B cell (primary cell): ENCODE measurements around the gene GAR1. TPM values are rescaled to one million over a fixed set of nuclear protein-coding genes. Genes with fewer than 3 reads are reported as not detected.

Experiments used
- ATAC-seq: fragments of 200-7000 bp; cut with Tn5 transposase; one replicate; pipeline ENCODE4 v1.10.0; 2021; ENCODE audit warnings: low read depth, mild to moderate bottlenecking, moderate number of reproducible peaks, moderate library complexity
- CTCF ChIA-PET: fragments of 350-600 bp; sonication (Branson Sonifier 250); formaldehyde crosslinking; loops from one replicate; lab custom pipeline; 2021; ENCODE audit warnings: antibody characterized with exemption, inconsistent platforms; lab: Charles Lee
- POLR2A ChIA-PET: fragments of 350-600 bp; sonication (Branson Sonifier 250); formaldehyde crosslinking; loops from one replicate; lab custom pipeline; 2021; ENCODE audit warnings: antibody characterized with exemption; lab: Charles Lee
- DNase-seq: peaks from one replicate; pipeline ENCODE4 v3.0.0; 2013
- H2AFZ ChIP-seq: 2 replicates; pipeline ENCODE4 v1.6.1; 2012; ENCODE audit warnings: mild to moderate bottlenecking, low read depth, low read length; ENCODE audit not compliant: insufficient read depth, poor library complexity, severe bottlenecking
- H3K27ac ChIP-seq, 2 donors: 1 replicate in 1 of 2; 2 replicates in 1 of 2; pipeline ENCODE4 v1.5.1; 2012 to 2013; ENCODE audit warnings: low read length in 2 of 2, mild to moderate bottlenecking in 2 of 2, moderate library complexity in 1 of 2
- H3K27me3 ChIP-seq, 4 experiments: fragments of 200-600 bp in 1 of 4; sonication (generic) in 1 of 4; replicated peaks in 1 of 4; 1 replicate in 2 of 4; 2 replicates in 2 of 4; pipeline versions ENCODE4 v1.6.1 to v1.7.0; 2013 to 2016; ENCODE audit warnings: low read length in 3 of 4, mild to moderate bottlenecking in 2 of 4, mixed read lengths in 1 of 4, moderate library complexity in 1 of 4; ENCODE audit not compliant: insufficient read depth in 4 of 4, control insufficient read depth in 3 of 4; ENCODE audit errors: control extremely low read depth in 1 of 4
- H3K36me3 ChIP-seq, 2 experiments: replicated peaks in 1 of 2; 1 replicate in 1 of 2; 2 replicates in 1 of 2; pipeline versions ENCODE4 v1.6.1 to v1.7.1; 2013; ENCODE audit warnings: low read length in 1 of 2; ENCODE audit not compliant: insufficient read depth in 2 of 2, control insufficient read depth in 1 of 2; ENCODE audit errors: control extremely low read depth in 1 of 2, extremely low read depth in 1 of 2
- H3K4me1 ChIP-seq, 2 donors: fragments of 200-600 bp in 1 of 2; sonication (generic) in 1 of 2; 1 replicate in 1 of 2; 2 replicates in 1 of 2; pipeline versions ENCODE4 v1.5.1 to v1.6.1; 2013 to 2017; ENCODE audit warnings: low read length in 2 of 2; ENCODE audit not compliant: control insufficient read depth in 2 of 2, insufficient read depth in 2 of 2
- H3K4me2 ChIP-seq: replicated peaks from 2 replicates; pipeline ENCODE3; 2012; ENCODE audit warnings: mild to moderate bottlenecking, low read depth, low read length; ENCODE audit not compliant: poor library complexity, severe bottlenecking
- H3K4me3 ChIP-seq, 5 experiments: fragments of 200-600 bp in 1 of 5; sonication (generic) in 1 of 5; 1 replicate in 3 of 5; 2 replicates in 2 of 5; pipeline versions ENCODE4 v1.5.1 to v1.7.0; 2011 to 2016; ENCODE audit warnings: low read length in 4 of 5, mild to moderate bottlenecking in 4 of 5, low read depth in 2 of 5, control low read depth in 1 of 5, moderate library complexity in 1 of 5; ENCODE audit not compliant: insufficient read depth in 1 of 5; ENCODE audit errors: control extremely low read depth in 1 of 5, extremely low read depth in 1 of 5
- H3K79me2 ChIP-seq: fragments of 200-600 bp; sonication (generic); one replicate; pipeline ENCODE4 v1.6.0; 2016; ENCODE audit warnings: low read length; ENCODE audit not compliant: control insufficient read depth, insufficient read depth
- H3K9ac ChIP-seq: fragments of 200-600 bp; sonication (generic); 2 replicates; pipeline ENCODE4 v1.6.1; 2017; ENCODE audit warnings: mild to moderate bottlenecking, low read length, moderate library complexity
- H3K9me3 ChIP-seq, 3 donors: one replicate each; pipeline versions ENCODE4 v1.6.1 to v1.7.1; 2013; ENCODE audit warnings: low read length in 2 of 3; ENCODE audit not compliant: control insufficient read depth in 2 of 3, insufficient read depth in 1 of 3; ENCODE audit errors: control extremely low read depth in 1 of 3
- H4K20me1 ChIP-seq: 2 replicates; pipeline ENCODE4 v1.6.0; 2012; ENCODE audit warnings: mild to moderate bottlenecking, low read length; ENCODE audit not compliant: insufficient read depth, control insufficient read depth, poor library complexity, severe bottlenecking
- H3K27ac Mint-ChIP-seq: one replicate; pipeline ENCODE4 v1.8.0; 2021; ENCODE audit warnings: mixed read lengths
- H3K27me3 Mint-ChIP-seq: one replicate; pipeline ENCODE4 v1.8.0; 2021; ENCODE audit warnings: mixed read lengths
- H3K4me1 Mint-ChIP-seq: one replicate; pipeline ENCODE4 v1.8.0; 2021; ENCODE audit warnings: mixed read lengths
- H3K4me3 Mint-ChIP-seq: one replicate; pipeline ENCODE4 v1.8.0; 2021; ENCODE audit warnings: mixed read lengths
- H3K9me3 Mint-ChIP-seq: one replicate; pipeline ENCODE4 v1.8.0; 2022; ENCODE audit warnings: mixed read lengths; ENCODE audit not compliant: insufficient read depth
- EZH2 ChIP-seq: IDR thresholded peaks from 2 replicates; pipeline ENCODE4 v1.6.1; 2012; ENCODE audit warnings: borderline replicate concordance, low read depth, mild to moderate bottlenecking, moderate library complexity, low read length; ENCODE audit not compliant: insufficient read depth, poor library complexity, severe bottlenecking
- WGBS: methylation state at CpG from one replicate; pipeline ENCODE4 v1.1.5; 2013; ENCODE audit warnings: missing lambda C conversion rate; ENCODE audit not compliant: insufficient coverage; 5-methylcytosine and 5-hydroxymethylcytosine counted together
- intact Hi-C: fragments of 100-400 bp; cut with micrococcal nuclease; formaldehyde crosslinking; loops from one replicate; pipeline ENCODE4 v1.10.0; 2022
- polyA plus RNA-seq: library from polyadenylated mRNA; depleted of rRNA; stranded (reverse); fragments of >200 nt; gene quantifications from 2 replicates; pipeline ENCODE4 v1.2.3, GENCODE V29; 2012
- total RNA-seq, 2 donors: library from RNA; stranded (reverse); fragments of 120-200 nt in 1 of 2; gene quantifications; 1 replicate in 1 of 2; 2 replicates in 1 of 2; pipeline versions ENCODE4 v1.2.3 to v1.2.4, GENCODE V29; 2013 to 2022

The GAR1 gene
- total and polyA plus RNA-seq, 2 donors (not counting 1 experiment from before 2014, with no cell fraction given), result 4.5 to 10.0 TPM

DNA sequence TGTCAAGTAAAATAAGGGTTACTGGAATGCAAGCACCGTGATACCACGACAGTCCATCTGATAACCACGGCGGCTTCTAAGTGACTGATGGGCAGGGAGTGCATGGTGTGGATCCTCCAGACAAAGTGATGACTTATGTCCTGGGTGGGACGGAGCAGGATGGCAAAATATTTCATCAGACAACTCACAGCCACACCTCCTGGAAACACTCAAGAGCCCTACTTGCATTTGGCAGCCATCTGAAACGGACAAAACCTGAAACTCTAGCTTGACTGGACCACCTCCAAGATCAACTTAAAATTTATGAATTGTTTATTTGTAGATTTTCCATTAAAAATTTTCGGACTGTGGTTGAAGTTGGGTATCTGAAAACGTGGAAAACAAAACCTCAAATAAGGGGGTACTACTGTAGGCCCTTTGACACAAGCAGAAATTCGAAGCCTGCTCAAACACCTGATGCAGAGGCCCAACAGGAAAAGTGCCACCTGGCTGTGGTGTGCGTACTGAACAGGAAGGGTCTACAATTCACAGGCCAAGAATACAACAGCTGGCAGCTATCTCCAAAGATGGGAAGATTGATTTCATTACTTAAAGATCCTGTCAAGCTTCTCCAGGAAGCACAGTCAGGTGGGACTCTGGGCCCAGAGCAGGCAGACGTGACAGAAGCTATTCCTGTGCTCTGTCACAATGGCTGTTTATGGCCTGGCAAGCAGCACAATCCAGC is 58.4 kb downstream of the GAR1 start:
- Histone ChIP-seq H3K79me2 (no peaks in the 10 kb centered on the region), H3K36me3 (no peaks in the 10 kb centered on the region), H3K27me3 (no peaks in the 10 kb centered on the region), H3K4me2 (no peak overlapping the region), H3K4me3 (no peak overlapping the region), H3K9me3 (peaks cover 0 to under 1% (median 0%) of the 10 kb centered on the region in 3 donors), H3K27ac (no peak overlapping the region), H3K4me1 (no peaks in the 10 kb centered on the region), H2AFZ (no peak overlapping the region), H3K9ac (no peak overlapping the region), H4K20me1 (no peaks in the 10 kb centered on the region)
- no peak for ATAC-seq
- DNase-seq, result no peak
- ChIA-PET CTCF (interaction anchor here (0.6 kb wide), 1 partner anchor 93 kb away, joined by 3 read pairs; no protein-coding TSS in a partner anchor), POLR2A (no interaction called here)
- WGBS, result 77% methylated on average over 9 of the region's 11 CpGs
- Mint-ChIP-seq H3K4me3 (no peak overlapping the region), H3K4me1 (no peaks in the 10 kb centered on the region), H3K9me3 (no peaks in the 10 kb centered on the region), H3K27me3 (peaks cover 5% of the 10 kb centered on the region), H3K27ac (no peak overlapping the region)
- no peak for TF ChIP-seq EZH2
- intact Hi-C loops, result no loop called here

Other genes starting within 250 kb of the GAR1 start
- gene CASP6, start 112.3 kb upstream of the GAR1 start, total RNA-seq, result 7.7 and 8.3 TPM in 2 replicates
- 4.2 and 11.6 TPM in 2 replicates for gene CASP6, start 112.3 kb upstream of the GAR1 start, polyA plus RNA-seq
- gene PLA2G12A, start 85.7 kb upstream of the GAR1 start, total RNA-seq, result 7.9 and 8.5 TPM in 2 replicates
- 4.9 and 5.6 TPM in 2 replicates for gene PLA2G12A, start 85.7 kb upstream of the GAR1 start, polyA plus RNA-seq
- not detected in 2 replicates for gene CFI, start 13.8 kb upstream of the GAR1 start, total RNA-seq
- gene CFI, start 13.8 kb upstream of the GAR1 start, polyA plus RNA-seq, result not detected in 2 replicates
- 0.64 TPM in 1 of 2 replicates, not detected in the other for gene RRH, start 12.2 kb downstream of the GAR1 start, total RNA-seq
- gene RRH, start 12.2 kb downstream of the GAR1 start, polyA plus RNA-seq, result 0.12 and 0.28 TPM in 2 replicates
- 0.32 TPM in 2 replicates for gene LRIT3, start 32.3 kb downstream of the GAR1 start, total RNA-seq
- gene LRIT3, start 32.3 kb downstream of the GAR1 start, polyA plus RNA-seq, result 0.13 and 0.21 TPM in 2 replicates
- gene EGF, start 97.1 kb downstream of the GAR1 start, total RNA-seq, result not detected in 2 replicates
- gene EGF, start 97.1 kb downstream of the GAR1 start, polyA plus RNA-seq, result not detected in 2 replicates